Activated T-cell treated with anti-CD3 and anti-CD28 coated beads, Interleukin-2, amount 50 U/mL, for 4 hours (primary cell): ENCODE results near the gene GMPR2. TPM values are rescaled to one million over a fixed set of nuclear protein-coding genes. Genes with fewer than 3 reads are reported as not detected.

Experiments used
- ATAC-seq, 2 donors: fragments of 200-7000 bp; cut with Tn5 transposase; one replicate each; pipeline ENCODE4 v1.10.0; 2021
- DNase-seq: peaks from one replicate; pipeline ENCODE4 v3.0.0-alpha.2; 2020
- H3K27me3 Mint-ChIP-seq: one replicate; pipeline ENCODE4 v1.8.0; 2021; ENCODE audit warnings: low read depth, mixed read lengths
- H3K36me3 Mint-ChIP-seq: one replicate; pipeline ENCODE4 v1.8.0; 2022; ENCODE audit warnings: mixed read lengths; ENCODE audit not compliant: insufficient read depth
- H3K4me1 Mint-ChIP-seq: one replicate; pipeline ENCODE4 v1.8.0; 2021; ENCODE audit warnings: low read depth, mixed read lengths
- H3K4me3 Mint-ChIP-seq: one replicate; pipeline ENCODE4 v1.8.0; 2021; ENCODE audit warnings: mild to moderate bottlenecking, moderate library complexity, mixed read lengths
- H3K9me3 Mint-ChIP-seq: one replicate; pipeline ENCODE4 v1.8.0; 2021; ENCODE audit warnings: mixed read lengths
- total RNA-seq, 3 donors: library from RNA; stranded (reverse); gene quantifications; one replicate each; pipeline ENCODE4 v1.2.1, GENCODE V29; 2021

GMPR2 gene
- total RNA-seq, 3 donors from 2014 or later: 29.6 to 30.8 (median 29.7) TPM

- DNase-seq (no peak), ATAC-seq (no peak)
- Mint-ChIP-seq H3K4me3 (no peak overlapping the region), H3K27me3 (no peaks in the 10 kb centered on the region), H3K9me3 (no peaks in the 10 kb centered on the region), H3K4me1 (peaks cover 14% of the 10 kb centered on the region), H3K36me3 (no peaks in the 10 kb centered on the region)
Measured at GRCh38 chr14:24284501-24285035, 51.8 kb downstream of the GMPR2 start.

- Mint-ChIP-seq H3K4me3 (no peak overlapping the region), H3K9me3 (no peaks in the 10 kb centered on the region), H3K36me3 (peaks cover 6% of the 10 kb centered on the region), H3K4me1 (peaks cover 14% of the 10 kb centered on the region), H3K27me3 (no peaks in the 10 kb centered on the region)
- no peak for DNase-seq
- no peak for ATAC-seq
Measured at GRCh38 chr14:24285351-24285750, 52.6 kb downstream of the GMPR2 start.

GRCh38 chr14:24286996-24287395 is 54.3 kb downstream of the GMPR2 start:
- DNase-seq: no peak
- H3K36me3 Mint-ChIP-seq: peaks cover 18% of the 10 kb centered on the region
- peaks cover 11% of the 10 kb centered on the region for H3K4me1 Mint-ChIP-seq
- no peak overlapping the region for H3K4me3 Mint-ChIP-seq
- no peaks in the 10 kb centered on the region for H3K9me3 Mint-ChIP-seq
- ATAC-seq: no peak
- H3K27me3 Mint-ChIP-seq: no peaks in the 10 kb centered on the region

Other genes with a start within 250 kb of the GMPR2 start
- gene DHRS4L2, start 244.0 kb upstream of the GMPR2 start, total RNA-seq: 10 to 100 TPM; 10.8 to 15.9 (median 12.5) TPM
- gene CARMIL3, start 180.9 kb upstream of the GMPR2 start, total RNA-seq: 1 to 10 TPM; 1.3 to 1.8 (median 1.3) TPM
- gene CPNE6, start 161.4 kb upstream of the GMPR2 start, total RNA-seq: not detected
- gene PCK2, start 138.6 kb upstream of the GMPR2 start, total RNA-seq: 10 to 100 TPM; 38.7 to 69.4 (median 47.9) TPM
- gene DCAF11, start 118.2 kb upstream of the GMPR2 start, total RNA-seq: 10 to 100 TPM; 45.7 to 57.6 (median 50.7) TPM
- gene NRL, start 118.0 kb upstream of the GMPR2 start, total RNA-seq: 1 to 10 TPM; 1.2 to 2.3 (median 1.4) TPM
- gene FITM1, start 102.3 kb upstream of the GMPR2 start, total RNA-seq: 1 to 10 TPM in 1 of 3 donors, under 1 TPM in 2; 0.38 to 1.3 (median 0.69) TPM
- gene PSME1, start 96.7 kb upstream of the GMPR2 start, total RNA-seq: 100 to 1,000 TPM; 354 to 391 (median 378) TPM
- 10 to 100 TPM; 15.9 to 18.9 (median 17.4) TPM for gene EMC9, start 91.3 kb upstream of the GMPR2 start, total RNA-seq
- gene PSME2, start 86.3 kb upstream of the GMPR2 start, total RNA-seq: 100 to 1,000 TPM; 433 to 479 (median 471) TPM
- gene RNF31, start 85.4 kb upstream of the GMPR2 start, total RNA-seq: 100 to 1,000 TPM in 2 of 3 donors, 10 to 100 TPM in 1; 99.4 to 108 (median 106) TPM
- 100 to 1,000 TPM; 110 to 152 (median 121) TPM for gene IRF9, start 71.7 kb upstream of the GMPR2 start, total RNA-seq
- 10 to 100 TPM; 17.4 to 24.8 (median 19.9) TPM for gene REC8, start 60.8 kb upstream of the GMPR2 start, total RNA-seq
- gene IPO4, start 44.1 kb upstream of the GMPR2 start, total RNA-seq: 100 to 1,000 TPM; 265 to 293 (median 265) TPM
- gene TM9SF1, start 37.5 kb upstream of the GMPR2 start, total RNA-seq: 10 to 100 TPM; 30.4 to 34.6 (median 33.7) TPM
- gene TSSK4, start 27.2 kb upstream of the GMPR2 start, total RNA-seq: under 1 TPM in 1 of 3 donors, not detected in 2; 0.33 TPM
- gene CHMP4A, start 19.4 kb upstream of the GMPR2 start, total RNA-seq: 10 to 100 TPM; 71.7 to 85.5 (median 85.4) TPM
- gene MDP1, start 16.9 kb upstream of the GMPR2 start, total RNA-seq: 10 to 100 TPM; 16.3 to 19.5 (median 18.4) TPM
- 100 to 1,000 TPM; 197 to 217 (median 205) TPM for gene NEDD8, start 562 bp upstream of the GMPR2 start, total RNA-seq
- 100 to 1,000 TPM in 2 of 3 donors, 10 to 100 TPM in 1; 87.2 to 110 (median 103) TPM for gene TINF2, start 9.7 kb downstream of the GMPR2 start, total RNA-seq
- 1 to 10 TPM; 2.6 to 8.1 (median 2.6) TPM for gene TGM1, start 30.2 kb downstream of the GMPR2 start, total RNA-seq
- 10 to 100 TPM; 52.2 to 58.8 (median 53.4) TPM for gene RABGGTA, start 38.7 kb downstream of the GMPR2 start, total RNA-seq
- gene DHRS1, start 66.9 kb downstream of the GMPR2 start, total RNA-seq: 1 to 10 TPM; 2.6 to 4.2 (median 3.1) TPM
- gene NOP9, start 66.9 kb downstream of the GMPR2 start, total RNA-seq: 10 to 100 TPM; 67.8 to 71.0 (median 68.0) TPM
- 1 to 10 TPM; 6.5 to 7.3 (median 7.2) TPM for gene CIDEB, start 75.0 kb downstream of the GMPR2 start, total RNA-seq
- gene LTB4R2, start 77.2 kb downstream of the GMPR2 start, total RNA-seq: 10 to 100 TPM in 2 of 3 donors, 1 to 10 TPM in 1; 9.0 to 10.8 (median 10.4) TPM
- 1 to 10 TPM; 7.0 to 8.0 (median 7.8) TPM for gene LTB4R, start 78.6 kb downstream of the GMPR2 start, total RNA-seq
- gene ADCY4, start 102.1 kb downstream of the GMPR2 start, total RNA-seq: under 1 TPM; 0.43 to 0.76 (median 0.53) TPM
- gene RIPK3, start 107.1 kb downstream of the GMPR2 start, total RNA-seq: 1 to 10 TPM; 5.9 to 8.0 (median 6.2) TPM
- gene NFATC4, start 135.3 kb downstream of the GMPR2 start, total RNA-seq: under 1 TPM; 0.13 to 0.38 (median 0.32) TPM
- under 1 TPM in 2 of 3 donors, not detected in 1; 0.03 to 0.05 TPM for gene NYNRIN, start 166.1 kb downstream of the GMPR2 start, total RNA-seq
- gene CBLN3, start 196.7 kb downstream of the GMPR2 start, total RNA-seq: 1 to 10 TPM; 3.1 to 5.6 (median 3.6) TPM
- gene KHNYN, start 197.0 kb downstream of the GMPR2 start, total RNA-seq: 10 to 100 TPM; 53.2 to 65.1 (median 56.5) TPM
- gene SDR39U1, start 209.8 kb downstream of the GMPR2 start, total RNA-seq: 10 to 100 TPM; 52.6 to 59.9 (median 59.4) TPM